NCI-H1930 (cell line): ENCODE measurements around the gene PIH1D2.
A peak's percentile ranks its signal among the peaks of the same experiment; 100 is the strongest.
"Not testable (repeated sequence)": the region's sequence is repeated elsewhere in the genome, so short reads cannot be mapped to it uniquely, and the experiment has no call there.

Experiments
- DNase-seq, 2 experiments: peaks; one replicate each; lab custom pipeline; 2025; lab: John Stamatoyannopoulos, UW

Gene PIH1D2

GRCh38 chr11:112057170-112057569, 16.6 kb downstream of the PIH1D2 start:
- no peak for DNase-seq

DNA sequence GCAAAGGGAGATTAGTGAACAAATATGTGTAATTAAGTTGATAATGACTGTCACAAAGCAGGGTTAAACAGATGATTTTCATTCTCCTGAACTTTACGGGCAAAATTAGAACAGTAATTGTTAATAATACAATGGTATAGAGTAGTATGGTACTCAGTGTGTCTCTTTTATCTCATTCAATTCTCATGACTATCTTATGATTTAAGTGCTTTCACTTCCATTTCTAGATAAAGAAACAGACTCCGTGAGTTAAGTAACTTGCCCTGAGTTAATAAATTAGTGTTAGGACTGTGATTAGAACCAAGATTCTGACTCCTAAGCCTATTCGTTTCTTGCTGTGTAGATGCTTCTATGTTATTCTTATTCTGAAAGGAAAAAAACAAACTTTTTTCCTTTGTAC, 22.0 kb downstream of the PIH1D2 start:
- no peak for DNase-seq

- DNase-seq: no peak
These were observed 23.1 kb downstream of the PIH1D2 start for GRCh38 chr11:112050721-112051120.

DNA sequence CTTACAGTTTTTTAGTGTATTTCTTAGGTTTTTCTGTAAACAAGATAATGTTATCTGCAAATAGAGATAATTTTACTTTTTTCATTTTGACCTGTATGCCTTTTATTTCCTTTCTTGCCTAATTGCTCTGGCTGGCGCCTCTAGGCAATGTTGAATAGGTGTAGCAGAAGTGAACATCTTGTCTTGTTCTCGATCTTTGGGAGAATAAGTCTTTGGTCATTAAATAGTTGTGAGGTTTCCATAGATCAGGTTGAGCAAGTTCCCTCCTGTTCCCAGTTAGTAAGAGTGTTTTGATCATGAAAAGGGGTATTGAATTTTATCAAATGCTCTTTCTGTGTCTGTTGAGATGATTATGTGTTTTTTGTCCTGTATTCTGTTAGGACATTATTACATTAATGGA, 24.0 kb downstream of the PIH1D2 start:
- DNase-seq: no peak

- not testable (repeated sequence) for DNase-seq
These were observed 25.6 kb downstream of the PIH1D2 start for GRCh38 chr11:112048256-112048655.

GRCh38 chr11:112046647-112047046, 27.2 kb downstream of the PIH1D2 start:
- DNase-seq: not testable (repeated sequence)

- DNase-seq: no peak
These were observed 28.9 kb downstream of the PIH1D2 start for GRCh38 chr11:112044961-112045360.

- no peak for DNase-seq
These were observed 30.9 kb downstream of the PIH1D2 start for GRCh38 chr11:112042961-112043304.

- no peak for DNase-seq
These were observed 31.5 kb downstream of the PIH1D2 start for GRCh38 chr11:112042161-112042960.

DNA sequence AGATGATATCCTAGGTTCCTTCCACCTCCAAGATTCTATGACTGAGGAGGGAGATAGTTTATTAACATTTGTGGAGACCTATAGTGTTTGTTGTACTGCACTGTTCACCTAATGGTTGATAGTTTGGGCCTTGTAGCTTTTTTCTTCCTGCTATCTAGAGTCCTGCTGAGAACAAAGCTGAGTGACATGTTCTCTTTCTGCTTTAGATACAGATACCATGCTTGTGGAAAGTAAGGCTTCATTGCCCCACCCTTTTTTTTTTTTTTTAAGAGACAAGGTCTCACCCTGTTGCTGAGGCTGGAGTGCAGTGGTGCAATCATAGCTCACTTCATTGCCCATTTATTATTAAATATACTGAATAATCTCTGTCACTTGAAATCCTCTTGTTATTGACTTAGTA, 36.3 kb downstream of the PIH1D2 start:
- no peak for DNase-seq

DNA sequence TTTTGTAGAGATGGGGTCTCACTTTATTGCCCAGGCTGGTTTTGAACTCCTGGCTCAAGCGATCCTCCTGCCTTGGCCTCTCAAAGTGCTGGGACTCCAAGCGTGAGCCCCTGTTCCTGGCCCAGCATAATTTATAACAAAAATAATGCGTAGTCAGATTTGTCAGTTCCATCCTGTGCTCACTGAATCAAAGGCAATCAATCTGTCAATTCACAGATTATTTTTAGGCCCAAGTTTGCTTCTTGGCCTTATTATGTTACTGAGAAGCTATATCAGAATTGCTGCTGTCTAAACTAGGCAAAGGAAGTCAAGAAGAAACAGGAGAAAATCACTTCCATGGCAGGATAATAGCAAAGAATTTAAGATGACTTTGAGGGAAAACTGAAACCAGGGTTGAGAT, 39.9 kb downstream of the PIH1D2 start:
- DNase-seq: no peak

DNA sequence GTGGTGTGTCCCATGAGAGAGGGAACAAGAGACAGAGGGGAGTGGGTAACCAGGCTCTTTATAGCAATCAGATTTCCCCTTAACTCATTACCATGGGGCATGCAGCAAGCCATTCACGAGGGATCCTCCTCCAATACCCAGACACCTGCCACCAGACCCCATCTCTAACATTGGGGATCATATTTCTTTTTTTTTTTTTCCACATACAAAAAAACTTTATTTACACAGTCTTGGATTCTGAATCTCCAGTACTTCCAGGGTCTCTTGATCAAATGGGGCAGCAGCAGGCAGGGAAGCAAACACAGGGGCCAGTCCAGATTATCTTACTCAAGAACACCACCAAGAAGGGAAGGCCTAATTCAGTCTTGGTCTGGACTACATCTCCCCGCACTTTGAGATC, 44.4 kb downstream of the PIH1D2 start:
- no peak for DNase-seq

- not testable (repeated sequence) for DNase-seq
These were observed 46.9 kb downstream of the PIH1D2 start for GRCh38 chr11:112026784-112027410.

DNA sequence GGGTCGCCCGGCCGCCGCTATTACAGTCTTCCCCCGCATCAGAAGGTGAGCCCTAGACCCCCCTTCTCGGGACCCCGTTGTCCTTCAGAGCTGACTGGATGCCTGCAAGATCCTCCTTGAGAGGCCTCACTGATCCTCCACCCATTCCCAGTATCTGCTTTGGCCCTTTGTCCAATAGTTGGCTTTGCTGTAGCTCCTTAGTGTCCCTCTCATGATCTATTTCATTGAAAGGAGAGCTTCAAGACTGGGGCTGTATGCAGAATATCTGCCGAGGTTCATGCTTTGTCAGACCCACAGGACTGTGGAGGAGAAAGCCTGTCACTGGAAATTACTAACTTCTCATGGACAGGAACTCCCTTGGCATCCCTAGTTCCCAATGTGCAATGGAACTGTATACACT, 48.1 kb downstream of the PIH1D2 start:
- no peak for DNase-seq

GRCh38 chr11:112024773-112025678, 48.8 kb downstream of the PIH1D2 start, which contains the start of gene DLAT:
TSS of gene DLAT (plus strand) at chr11:112025408. CDS start at chr11:112025473, 65 bp downstream.
- DNase-seq: peak; percentile 77

GRCh38 chr11:112024178-112024772, 49.5 kb downstream of the PIH1D2 start:
- DNase-seq: no peak

GRCh38 chr11:112023104-112023503, 50.7 kb downstream of the PIH1D2 start:
- no peak for DNase-seq

DNA sequence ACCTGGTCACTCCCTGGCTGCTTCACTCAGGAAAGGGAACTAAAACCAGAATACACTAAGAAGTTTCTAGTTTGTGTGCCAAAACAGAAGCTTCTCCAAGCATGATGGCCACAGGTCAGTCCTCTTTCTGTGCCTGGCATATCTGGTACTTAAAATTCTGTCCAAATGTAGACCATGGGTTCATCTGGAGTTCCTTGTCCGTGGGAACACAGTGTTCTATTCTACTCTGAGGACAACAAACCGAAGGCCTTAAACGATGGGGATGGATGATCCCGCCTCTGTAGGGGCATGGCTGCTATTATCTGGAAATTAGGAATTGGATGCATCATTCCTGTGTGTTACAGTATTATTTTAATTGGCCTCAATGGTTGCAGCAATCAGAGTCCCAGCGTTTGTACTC, 54.8 kb downstream of the PIH1D2 start:
- no peak for DNase-seq
